GM19351 (cell line): ENCODE results near the gene IGFALS.

Experiments
- ATAC-seq: cut with Tn5 transposase; IDR thresholded peaks from one replicate; pipeline ENCODE4 v1.9.1; 2021; ENCODE audit warnings: mild to moderate bottlenecking, moderate library complexity; ENCODE audit not compliant: unreplicated experiment

Gene IGFALS

DNA sequence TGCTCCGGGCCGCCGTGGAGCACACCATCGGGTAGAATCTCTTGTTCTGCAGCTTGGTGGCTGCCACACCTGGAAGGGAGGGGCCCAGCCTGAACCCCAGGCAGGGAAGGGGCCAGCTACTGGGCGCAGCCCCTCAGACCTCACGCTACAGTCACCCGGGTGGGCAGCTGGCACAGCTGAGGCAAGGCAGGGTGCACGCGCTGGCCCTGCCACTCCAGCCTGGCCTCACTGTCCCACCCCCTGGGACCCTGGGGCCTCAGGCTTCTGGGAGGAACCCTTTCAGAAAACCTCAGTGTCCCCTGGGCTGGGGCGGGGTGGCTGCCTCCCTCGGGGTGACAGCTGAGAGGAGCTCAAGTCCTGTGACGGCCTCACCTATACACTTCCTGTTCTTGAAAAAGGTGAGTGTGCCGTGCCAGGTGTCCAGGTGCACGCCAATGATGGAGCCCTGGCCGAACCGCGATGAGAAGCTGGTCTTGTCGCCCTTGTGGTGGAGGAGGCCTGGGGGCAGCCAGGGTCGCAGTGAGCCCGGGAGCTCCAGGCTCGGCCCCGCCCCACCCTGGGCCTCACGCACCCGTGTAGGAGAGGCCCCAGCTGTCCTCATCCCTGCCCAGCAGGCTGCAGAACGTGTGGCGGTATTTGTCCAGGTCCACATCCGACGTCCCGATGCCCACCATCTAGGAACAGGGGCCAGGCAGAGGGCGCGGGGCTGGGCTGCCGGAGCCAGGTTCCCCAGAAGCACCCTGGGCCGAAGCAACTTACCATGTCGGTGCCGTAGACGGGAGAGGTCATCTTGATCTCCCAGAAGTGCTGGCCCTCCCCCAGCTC lies 15.9 kb downstream of the IGFALS start:
- ATAC-seq = no peak

- ATAC-seq = no peak
Observed at GRCh38 chr16:1776991-1777374, 16.5 kb downstream of the IGFALS start.

- ATAC-seq = no peak
Observed at GRCh38 chr16:1776672-1776955, 16.9 kb downstream of the IGFALS start.

GRCh38 chr16:1775846-1776671 lies 17.4 kb downstream of the IGFALS start:
- ATAC-seq = no peak

- ATAC-seq = no peak
Observed at GRCh38 chr16:1775006-1775845, 18.3 kb downstream of the IGFALS start.

DNA sequence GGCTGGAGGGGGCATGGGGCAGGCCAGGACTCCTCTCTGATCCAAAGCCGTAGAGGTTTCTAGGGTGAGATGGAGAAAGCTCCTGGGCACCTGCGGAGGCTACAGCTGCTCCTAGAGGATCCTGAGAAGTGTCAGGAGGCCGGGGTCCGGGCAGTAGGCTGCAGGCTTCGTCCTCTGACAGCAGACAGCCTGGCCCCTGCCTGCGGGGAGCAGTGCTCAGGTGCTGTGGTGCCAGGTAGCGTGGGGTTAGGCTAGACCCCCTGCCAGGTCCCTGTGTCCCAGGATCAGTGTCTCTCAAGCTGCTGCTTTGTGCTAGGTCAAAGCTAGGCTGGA lies 19.1 kb downstream of the IGFALS start:
- no peak for ATAC-seq

- ATAC-seq = no peak
Observed at GRCh38 chr16:1773703-1774447, 19.6 kb downstream of the IGFALS start.

GRCh38 chr16:1772908-1773702 lies 20.4 kb downstream of the IGFALS start, which contains the start of gene MRPS34:
Gene MRPS34 (minus strand): TSS chr16:1773134. CDS start chr16:1773119, 15 bp downstream.
- peak; percentile 57 for ATAC-seq

GRCh38 chr16:1772362-1772907 lies 21.1 kb downstream of the IGFALS start, which contains the start of gene EME2:
Gene EME2 (plus strand): TSS chr16:1772810. CDS start chr16:1773228, 418 bp downstream.
- ATAC-seq = peak; percentile 6

GRCh38 chr16:1771864-1772361 lies 21.6 kb downstream of the IGFALS start:
- no peak for ATAC-seq

DNA sequence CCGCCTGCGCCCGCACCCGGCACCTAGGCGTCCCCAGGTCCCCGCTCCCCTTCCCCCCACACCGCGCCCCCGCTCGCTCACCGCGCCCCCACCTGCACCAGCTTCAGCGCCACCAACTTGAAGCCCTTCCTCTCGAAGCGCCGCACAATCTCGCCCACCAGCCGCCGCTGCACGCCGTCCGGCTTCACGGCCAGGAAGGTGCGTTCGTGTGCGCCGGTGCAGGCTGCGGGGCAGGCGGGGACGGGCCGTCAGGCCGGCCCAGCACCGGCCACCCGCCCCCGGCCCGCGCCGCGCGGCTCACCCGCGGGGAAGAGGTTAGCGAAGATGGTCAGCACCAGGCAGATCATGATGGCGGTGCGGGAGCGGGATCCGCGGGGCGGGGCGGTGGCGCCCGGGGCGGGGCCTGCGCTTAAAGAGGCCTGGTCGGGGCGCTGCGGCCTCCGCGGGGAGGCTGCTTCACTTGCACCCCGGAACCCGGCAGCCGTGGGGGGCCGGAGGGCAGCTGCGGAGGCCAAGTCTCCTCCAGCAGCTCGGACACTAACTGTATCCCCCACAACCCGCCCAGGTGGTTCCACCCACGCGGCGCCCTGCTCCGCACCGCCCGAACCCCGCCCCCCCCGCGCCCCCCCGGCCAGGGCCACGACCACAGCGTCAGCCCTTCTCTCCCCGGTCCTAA lies 22.2 kb downstream of the IGFALS start, which contains the start of gene NME3:
Gene NME3, minus strand, starts transcription at position 356 of the 676 bp plus-strand sequence. Its CDS starts 9 bp downstream, at position 347.
- no peak for ATAC-seq

DNA sequence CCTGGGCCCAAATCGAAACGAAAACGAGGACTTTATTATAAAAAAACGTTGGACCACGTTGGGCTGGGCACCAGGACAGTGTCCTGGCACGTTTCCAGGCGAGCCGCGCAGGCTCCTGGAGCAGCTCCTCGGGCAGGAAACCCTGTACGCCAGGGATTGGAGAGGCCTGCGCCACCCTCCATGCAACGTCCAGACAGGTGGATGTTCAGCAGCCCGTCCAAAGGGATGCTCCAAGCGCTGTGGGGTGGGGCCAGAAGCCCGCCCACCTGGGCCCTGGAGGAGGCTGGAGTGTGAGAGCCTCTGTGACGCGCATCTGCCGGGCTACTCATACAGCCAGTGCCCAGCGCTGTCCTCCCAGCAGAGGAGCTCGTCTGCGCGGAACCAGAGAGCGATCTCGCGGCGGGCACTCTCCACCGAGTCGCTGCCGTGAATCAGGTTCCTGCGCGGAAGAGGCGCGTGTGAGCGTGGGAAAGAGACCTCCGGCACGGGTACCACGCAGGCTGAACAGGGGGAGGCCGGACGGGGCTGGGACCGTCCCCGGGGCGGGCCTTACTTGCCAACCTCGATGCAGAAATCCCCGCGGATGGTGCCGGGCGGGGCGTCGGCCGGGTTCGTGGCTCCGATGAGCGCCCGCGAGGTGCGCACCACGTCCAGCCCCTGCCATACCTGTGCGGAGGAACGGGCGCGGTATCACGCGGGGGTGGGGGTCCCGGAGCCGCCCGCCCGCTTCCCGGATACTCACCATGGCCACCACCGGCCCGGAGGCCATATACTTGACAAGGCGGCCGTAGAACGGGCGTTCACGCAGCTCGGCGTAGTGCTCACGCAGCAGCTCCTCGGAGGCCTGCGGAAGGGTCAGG lies 22.9 kb downstream of the IGFALS start:
- no peak for ATAC-seq

- ATAC-seq = no peak
Observed at GRCh38 chr16:1769402-1770300, 23.9 kb downstream of the IGFALS start.

GRCh38 chr16:1768767-1769401 lies 24.6 kb downstream of the IGFALS start:
- ATAC-seq = no peak

GRCh38 chr16:1768061-1768766 lies 25.3 kb downstream of the IGFALS start:
- no peak for ATAC-seq
